A673 (cell line): ENCODE results near the gene SNX19. TPM values are rescaled to one million over a fixed set of nuclear protein-coding genes. Genes with fewer than 3 reads are reported as not detected.

ENCODE experiments used
- Bru-seq: library from RNA; stranded (reverse); fragments of 400-500 nt; gene quantifications from one replicate; lab custom pipeline; 2021; lab: Mats Ljungman, UMichigan
- BruChase-seq, 2 experiments: library from RNA; stranded (reverse); fragments of 400-500 nt; gene quantifications; one replicate each; lab custom pipeline; 2021; lab: Mats Ljungman, UMichigan
- BruUV-seq: library from RNA; stranded (reverse); fragments of 400-500 nt; replicated peaks from 2 replicates; lab custom pipeline; 2021; lab: Mats Ljungman, UMichigan
- CTCF ChIA-PET: fragments of 300-600 bp; sonication (Branson Sonifier 250); formaldehyde crosslinking; loops from one replicate; lab custom pipeline; 2022; ENCODE audit warnings: antibody characterized with exemption; lab: Charles Lee
- POLR2A ChIA-PET: fragments of 300-600 bp; sonication (Branson Sonifier 250); formaldehyde crosslinking; loops from one replicate; lab custom pipeline; 2022; ENCODE audit warnings: antibody characterized with exemption; ENCODE audit not compliant: low non-redundant PET; lab: Charles Lee
- DNase-seq: peaks from one replicate; pipeline ENCODE4 v3.0.0-alpha.2; 2015; ENCODE audit warnings: low spot score
- H3K27ac ChIP-seq: fragments of 200-600 bp; sonication (generic); 2 replicates; pipeline ENCODE4 v1.5.1; 2016; ENCODE audit warnings: mixed run types, low read depth, mild to moderate bottlenecking, mixed read lengths, antibody characterized with exemption, low read length; ENCODE audit not compliant: poor library complexity, severe bottlenecking
- H3K27me3 ChIP-seq: fragments of 200-600 bp; sonication (generic); replicated peaks from 2 replicates; pipeline ENCODE4 v1.6.1; 2017; ENCODE audit warnings: mixed run types, low read depth, mild to moderate bottlenecking, mixed read lengths, antibody characterized with exemption, low read length; ENCODE audit not compliant: insufficient read depth, poor library complexity
- H3K36me3 ChIP-seq: fragments of 200-600 bp; sonication (generic); 2 replicates; pipeline ENCODE4 v1.6.1; 2016; ENCODE audit warnings: mixed run types, mild to moderate bottlenecking, mixed read lengths, antibody characterized with exemption, low read length; ENCODE audit not compliant: insufficient read depth, poor library complexity, severe bottlenecking
- H3K4me1 ChIP-seq: fragments of 200-600 bp; sonication (generic); 2 replicates; pipeline ENCODE4 v1.6.1; 2017; ENCODE audit warnings: mixed run types, mild to moderate bottlenecking, mixed read lengths, antibody characterized with exemption, low read length; ENCODE audit not compliant: insufficient read depth, poor library complexity, severe bottlenecking
- H3K4me3 ChIP-seq: fragments of 200-600 bp; sonication (generic); 2 replicates; pipeline ENCODE4 v1.5.1; 2016; ENCODE audit warnings: low read depth, mixed run types, mild to moderate bottlenecking, mixed read lengths, low read length; ENCODE audit not compliant: poor library complexity, severe bottlenecking
- H3K9me3 ChIP-seq: fragments of 200-600 bp; sonication (generic); 2 replicates; pipeline ENCODE4 v1.6.1; 2016; ENCODE audit warnings: mixed run types, low read depth, mild to moderate bottlenecking, mixed read lengths, antibody characterized with exemption, low read length; ENCODE audit not compliant: poor library complexity, severe bottlenecking
- EZH2 ChIP-seq: fragments of 200-600 bp; sonication (generic); IDR thresholded peaks from 2 replicates; pipeline ENCODE4 v1.6.1; 2017; ENCODE audit warnings: borderline replicate concordance, low read depth, mild to moderate bottlenecking, mixed read lengths, antibody characterized with exemption, low read length; ENCODE audit not compliant: poor library complexity, severe bottlenecking
- intact Hi-C: fragments of 100-400 bp; cut with micrococcal nuclease; formaldehyde crosslinking; loops from one replicate; pipeline ENCODE4 v1.10.0; 2022; ENCODE audit not compliant: unreplicated experiment
- long read RNA-seq: library from polyadenylated mRNA; stranded (forward); transcript quantifications from one replicate; pipeline ENCODE4 v2.0.0, GENCODE V29; 2022
- total RNA-seq: library from RNA; stranded (reverse); gene quantifications from 2 replicates; pipeline ENCODE4 v1.2.3, GENCODE V29; 2021
- TF ChIP-seq, protein P1 (sequence below): fragments of 300-800, 200-600 bp; sonication (generic); conservative IDR thresholded peaks from 2 replicates; pipeline ENCODE4 v1.5.1; 2017; ENCODE audit warnings: low read depth, mild to moderate bottlenecking, antibody characterized with exemption, low read length, moderate library complexity, mixed read lengths

SNX19 gene, protein sequence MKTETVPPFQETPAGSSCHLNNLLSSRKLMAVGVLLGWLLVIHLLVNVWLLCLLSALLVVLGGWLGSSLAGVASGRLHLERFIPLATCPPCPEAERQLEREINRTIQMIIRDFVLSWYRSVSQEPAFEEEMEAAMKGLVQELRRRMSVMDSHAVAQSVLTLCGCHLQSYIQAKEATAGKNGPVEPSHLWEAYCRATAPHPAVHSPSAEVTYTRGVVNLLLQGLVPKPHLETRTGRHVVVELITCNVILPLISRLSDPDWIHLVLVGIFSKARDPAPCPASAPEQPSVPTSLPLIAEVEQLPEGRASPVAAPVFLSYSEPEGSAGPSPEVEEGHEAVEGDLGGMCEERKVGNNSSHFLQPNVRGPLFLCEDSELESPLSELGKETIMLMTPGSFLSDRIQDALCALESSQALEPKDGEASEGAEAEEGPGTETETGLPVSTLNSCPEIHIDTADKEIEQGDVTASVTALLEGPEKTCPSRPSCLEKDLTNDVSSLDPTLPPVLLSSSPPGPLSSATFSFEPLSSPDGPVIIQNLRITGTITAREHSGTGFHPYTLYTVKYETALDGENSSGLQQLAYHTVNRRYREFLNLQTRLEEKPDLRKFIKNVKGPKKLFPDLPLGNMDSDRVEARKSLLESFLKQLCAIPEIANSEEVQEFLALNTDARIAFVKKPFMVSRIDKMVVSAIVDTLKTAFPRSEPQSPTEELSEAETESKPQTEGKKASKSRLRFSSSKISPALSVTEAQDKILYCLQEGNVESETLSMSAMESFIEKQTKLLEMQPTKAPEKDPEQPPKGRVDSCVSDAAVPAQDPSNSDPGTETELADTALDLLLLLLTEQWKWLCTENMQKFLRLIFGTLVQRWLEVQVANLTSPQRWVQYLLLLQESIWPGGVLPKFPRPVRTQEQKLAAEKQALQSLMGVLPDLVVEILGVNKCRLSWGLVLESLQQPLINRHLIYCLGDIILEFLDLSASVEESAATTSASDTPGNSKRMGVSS
- total RNA-seq (51.9 and 52.5 TPM in 2 replicates), Bru-seq, nascent RNA (percentile 91 among the genes with signal in this experiment), BruChase-seq, experiment 1, labeled RNA remaining after a 2-hour chase (percentile 94 among the genes with signal in this experiment), BruChase-seq, experiment 2, labeled RNA remaining after a 6-hour chase (percentile 93 among the genes with signal in this experiment)
- long read RNA-seq, full-length matches to known transcripts: 24 of 36 reads
- long read RNA-seq, partial matches to known transcripts: 2 of 36 reads
- long read RNA-seq, other reads (novel, unspliced or antisense): 10 of 36 reads

DNA sequence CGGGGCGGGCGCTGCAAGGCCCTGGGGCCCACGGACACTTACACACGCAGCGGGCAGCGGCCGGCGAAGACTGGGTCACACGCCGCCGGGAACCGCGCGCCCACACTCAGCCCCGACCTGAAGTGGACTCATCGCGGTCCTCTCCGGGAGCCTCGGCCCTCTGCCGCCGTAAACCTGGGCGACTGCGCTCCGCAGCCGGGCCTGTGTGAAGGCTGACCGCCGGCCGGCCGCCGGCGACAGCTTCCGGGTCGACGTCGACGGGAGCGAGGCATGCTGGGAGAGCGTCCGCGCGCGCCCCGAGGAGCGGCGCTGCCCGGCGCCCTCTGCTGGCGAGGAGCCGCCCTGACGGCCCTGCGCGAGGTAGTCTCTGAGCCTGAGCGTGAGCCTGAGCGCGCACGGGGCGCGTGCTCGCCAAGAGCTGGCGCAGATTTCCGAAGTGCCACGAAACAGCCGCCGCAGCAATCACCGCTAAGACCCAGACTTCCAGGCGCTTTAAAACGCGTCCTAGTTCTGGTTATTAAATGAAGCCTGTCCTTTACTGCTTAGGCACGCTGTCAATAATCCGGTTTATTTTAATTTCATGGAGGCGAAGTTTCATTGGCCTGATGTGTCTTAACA is at the start of gene SNX19:
TSS of gene SNX19 (minus strand) at position 242 of the 618 bp plus-strand sequence. CDS start 540 bp downstream, outside the sequence.
- BruUV-seq: no TSS peak
- peaks cover 23% of the 10 kb centered on the region for H3K36me3 ChIP-seq
- peaks cover 4% of the 10 kb centered on the region for H3K4me1 ChIP-seq
- TF ChIP-seq, protein P1, sequence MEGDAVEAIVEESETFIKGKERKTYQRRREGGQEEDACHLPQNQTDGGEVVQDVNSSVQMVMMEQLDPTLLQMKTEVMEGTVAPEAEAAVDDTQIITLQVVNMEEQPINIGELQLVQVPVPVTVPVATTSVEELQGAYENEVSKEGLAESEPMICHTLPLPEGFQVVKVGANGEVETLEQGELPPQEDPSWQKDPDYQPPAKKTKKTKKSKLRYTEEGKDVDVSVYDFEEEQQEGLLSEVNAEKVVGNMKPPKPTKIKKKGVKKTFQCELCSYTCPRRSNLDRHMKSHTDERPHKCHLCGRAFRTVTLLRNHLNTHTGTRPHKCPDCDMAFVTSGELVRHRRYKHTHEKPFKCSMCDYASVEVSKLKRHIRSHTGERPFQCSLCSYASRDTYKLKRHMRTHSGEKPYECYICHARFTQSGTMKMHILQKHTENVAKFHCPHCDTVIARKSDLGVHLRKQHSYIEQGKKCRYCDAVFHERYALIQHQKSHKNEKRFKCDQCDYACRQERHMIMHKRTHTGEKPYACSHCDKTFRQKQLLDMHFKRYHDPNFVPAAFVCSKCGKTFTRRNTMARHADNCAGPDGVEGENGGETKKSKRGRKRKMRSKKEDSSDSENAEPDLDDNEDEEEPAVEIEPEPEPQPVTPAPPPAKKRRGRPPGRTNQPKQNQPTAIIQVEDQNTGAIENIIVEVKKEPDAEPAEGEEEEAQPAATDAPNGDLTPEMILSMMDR: peak; percentile 93
- no peak for TF ChIP-seq EZH2
- H3K4me3 ChIP-seq: peak within 1 kb of the TSS; percentile 80
- H3K9me3 ChIP-seq: no peaks in the 10 kb centered on the region
- H3K27me3 ChIP-seq: no peaks in the 10 kb centered on the region
- peak; percentile 95 for DNase-seq
- POLR2A ChIA-PET: interaction anchor here (0.5 kb wide), 1 partner anchor 90 kb away, joined by 3 read pairs; no protein-coding TSS in a partner anchor
- peak within 1 kb of the TSS; percentile 82 for H3K27ac ChIP-seq
- CTCF ChIA-PET: interaction anchor here (0.6 to 1.5 kb wide), 11 partner anchors 12 to 704 kb away, joined by 3 to 12 read pairs (median 3); no protein-coding TSS in a partner anchor
- intact Hi-C loops: no loop called here

DNA sequence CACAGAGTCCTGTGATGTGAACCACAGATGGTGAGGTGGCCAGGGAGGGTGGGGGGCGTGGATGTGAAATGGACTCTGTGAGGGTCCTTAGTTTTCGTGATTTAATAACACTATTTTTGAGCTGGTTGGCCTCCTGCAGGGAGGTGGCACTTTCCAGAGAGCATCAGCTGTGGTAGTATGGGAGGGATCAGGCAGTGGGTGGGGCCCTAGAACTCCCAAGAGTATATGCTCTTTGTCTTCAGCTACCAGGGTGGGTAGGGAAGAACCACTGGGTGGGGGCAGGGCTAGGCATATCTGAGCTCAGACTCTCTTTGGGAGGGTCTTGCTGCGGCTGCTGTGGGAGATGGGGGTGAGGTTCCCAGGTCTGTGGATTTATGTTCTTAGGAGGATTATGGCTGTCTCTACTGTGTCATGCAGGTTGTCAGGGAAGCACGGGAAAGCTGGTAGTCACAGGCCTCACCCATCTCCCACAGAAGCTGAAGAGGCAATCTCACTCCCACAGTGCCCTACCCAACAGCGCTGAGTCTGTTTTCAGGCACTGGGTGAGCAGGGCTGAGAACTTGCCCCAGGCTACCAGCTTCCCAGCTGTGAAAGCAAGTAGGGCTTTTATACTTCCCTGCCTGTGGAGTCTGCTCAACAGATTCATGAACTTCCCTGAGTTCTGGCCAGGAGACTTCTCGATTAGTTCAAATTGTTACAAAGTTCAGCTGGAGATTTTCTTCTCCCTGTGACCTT is 47.9 kb upstream of the SNX19 start:
- CTCF ChIA-PET: no interaction called here
- Histone ChIP-seq H3K9me3 (no peaks in the 10 kb centered on the region), H3K36me3 (no peaks in the 10 kb centered on the region), H3K27me3 (peaks cover 16% of the 10 kb centered on the region), H3K4me1 (no peaks in the 10 kb centered on the region), H3K27ac (no peak overlapping the region), H3K4me3 (no peak overlapping the region)
- BruUV-seq: no TSS peak
- TF ChIP-seq, protein P1: no peak
- no peak for TF ChIP-seq EZH2
- intact Hi-C loops: no loop called here
- no peak for DNase-seq
- POLR2A ChIA-PET: no interaction called here
